Measurements from ENCODE around the gene UBL3.

UBL3 gene

GRCh38 chr13:29721766-29722165 is 128.7 kb downstream of the UBL3 start:
- TF ChIP-seq CTCF (IDR thresholded peaks at IDR 0.05; ENCODE audit: low read depth, low read length) (no peak), EZH2phosphoT487 (IDR thresholded peaks at IDR 0.05; ENCODE audit: low read depth) (no peak)
- Histone ChIP-seq H3K27ac (ENCODE audit: low read length) (no peak overlapping the region), H2AFZ (ENCODE audit: low read depth, low read length) (no peak overlapping the region), H3K27me3 (ENCODE audit: low read depth, low read length) (0 out of 2 replicates have a peak, but pooled peaks cover 7% of the 10 kb centered on the region), H3K9ac (ENCODE audit: low read length) (no peak overlapping the region), H3K4me2 (ENCODE audit: low read length) (no peak overlapping the region), H3K4me3 (ENCODE audit: low read length) (no peak overlapping the region), H3K36me3 (replicated peaks; ENCODE audit: low read depth, low read length) (no peaks in the 10 kb centered on the region), H3K9me3 (ENCODE audit: insufficient read depth, low read length) (no peaks in the 10 kb centered on the region; the same call in 1 of the 2 replicates), H3K79me2 (ENCODE audit: low read length) (no peaks in the 10 kb centered on the region), H3K4me1 (ENCODE audit: low read length) (peaks cover 16% of the 10 kb centered on the region), H4K20me1 (ENCODE audit: insufficient read depth, low read length) (no peaks in the 10 kb centered on the region)

- H3K79me2 ChIP-seq (ENCODE audit: low read length), result no peaks in the 10 kb centered on the region
- no peak overlapping the region for H2AFZ ChIP-seq (ENCODE audit: low read depth, low read length)
- H3K4me3 ChIP-seq (ENCODE audit: low read length), result no peak overlapping the region
- TF ChIP-seq EZH2phosphoT487 (IDR thresholded peaks at IDR 0.05; ENCODE audit: low read depth) (no peak), CTCF (IDR thresholded peaks at IDR 0.05; ENCODE audit: low read depth, low read length) (no peak)
- H3K27ac ChIP-seq (ENCODE audit: low read length), result no peak overlapping the region
- peaks cover 27% of the 10 kb centered on the region for H3K4me1 ChIP-seq (ENCODE audit: low read length)
- H3K27me3 ChIP-seq (ENCODE audit: low read depth, low read length), result 0 out of 2 replicates have a peak, but pooled peaks cover 7% of the 10 kb centered on the region
- no peak overlapping the region for H3K9ac ChIP-seq (ENCODE audit: low read length)
- H4K20me1 ChIP-seq (ENCODE audit: insufficient read depth, low read length), result no peaks in the 10 kb centered on the region
- no peaks in the 10 kb centered on the region for H3K9me3 ChIP-seq (ENCODE audit: insufficient read depth, low read length)
- H3K36me3 ChIP-seq (replicated peaks; ENCODE audit: low read depth, low read length), result no peaks in the 10 kb centered on the region
- H3K4me2 ChIP-seq (ENCODE audit: low read length), result no peak overlapping the region
Observed at GRCh38 chr13:29718694-29719093, 131.7 kb downstream of the UBL3 start.

- Histone ChIP-seq H3K27ac (ENCODE audit: low read length) (no peak overlapping the region), H3K4me2 (ENCODE audit: low read length) (peak overlapping the region; percentile 33), H3K9ac (ENCODE audit: low read length) (no peak overlapping the region), H3K79me2 (ENCODE audit: low read length) (no peaks in the 10 kb centered on the region), H3K4me1 (ENCODE audit: low read length) (peaks cover 20% of the 10 kb centered on the region), H3K9me3 (ENCODE audit: insufficient read depth, low read length) (no peaks in the 10 kb centered on the region), H4K20me1 (ENCODE audit: insufficient read depth, low read length) (no peaks in the 10 kb centered on the region), H3K27me3 (ENCODE audit: low read depth, low read length) (0 out of 2 replicates have a peak, but pooled peaks cover 16% of the 10 kb centered on the region), H3K4me3 (ENCODE audit: low read length) (no peak overlapping the region), H3K36me3 (replicated peaks; ENCODE audit: low read depth, low read length) (no peaks in the 10 kb centered on the region), H2AFZ (ENCODE audit: low read depth, low read length) (no peak overlapping the region)
- TF ChIP-seq EZH2phosphoT487 (IDR thresholded peaks at IDR 0.05; ENCODE audit: low read depth), result no peak
- no peak for TF ChIP-seq CTCF (IDR thresholded peaks at IDR 0.05; ENCODE audit: low read depth, low read length)
Observed at GRCh38 chr13:29716493-29716892, 133.9 kb downstream of the UBL3 start.

All from OCI-LY3 (cell line).